Measurements from ENCODE around the gene FBXO15. TPM values are rescaled to one million over a fixed set of nuclear protein-coding genes. Genes with fewer than 3 reads are reported as not detected.

Gene FBXO15
- total RNA-seq, 1 experiment from 2014 or later, result 0.39 TPM

DNA sequence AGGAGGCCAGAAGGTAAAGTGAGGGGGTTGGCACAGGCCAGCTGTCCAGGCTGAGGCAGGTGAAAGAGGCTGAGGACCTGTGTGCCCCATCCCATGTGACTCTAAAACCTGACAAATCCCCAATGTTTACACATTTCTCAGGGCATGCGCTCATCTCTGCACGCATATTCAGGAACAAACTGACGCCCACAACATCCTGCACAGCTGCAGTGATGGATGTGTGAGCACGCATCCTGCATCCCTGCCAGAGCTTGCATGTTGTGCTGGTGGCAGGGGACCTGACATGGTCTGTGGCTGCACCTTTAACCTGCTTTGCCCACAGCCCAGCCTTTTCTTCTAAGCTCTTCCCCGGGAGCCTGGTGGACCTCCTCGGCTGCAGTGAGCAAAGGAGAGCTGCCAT, 83.1 kb downstream of the FBXO15 start:
- Histone ChIP-seq H3K56ac (ENCODE audit: insufficient read length, low read depth, low read length) (no peak overlapping the region), H3T11ph (ENCODE audit: low read length) (no peak overlapping the region), H3K27ac (ENCODE audit: insufficient read length, low read depth, low read length) (no peak overlapping the region), H3K27me3 (ENCODE audit: insufficient read depth, low read length) (no peaks in the 10 kb centered on the region), H4K20me1 (ENCODE audit: control insufficient read depth, insufficient read depth, insufficient read length) (no peaks in the 10 kb centered on the region), H3K4ac (ENCODE audit: low read depth, low read length) (no peak overlapping the region), H3K4me1 (ENCODE audit: insufficient read depth, low read length) (peaks cover 3% of the 10 kb centered on the region; the same call in 1 of the 2 replicates), H3K9me3 (ENCODE audit: control insufficient read depth, low read depth, low read length) (no peaks in the 10 kb centered on the region), H2BK5ac (ENCODE audit: insufficient read length, low read length) (no peak overlapping the region), H2AFZ (ENCODE audit: low read length) (no peak overlapping the region), H3K9ac (ENCODE audit: extremely low read depth, insufficient read length, low read length) (no peak overlapping the region), H4K91ac (ENCODE audit: insufficient read length, low read depth, low read length) (no peak overlapping the region), H2BK120ac (ENCODE audit: low read depth, low read length, poor library complexity, severe bottlenecking) (no peak overlapping the region), H3K79me2 (ENCODE audit: insufficient read depth, low read length) (no peaks in the 10 kb centered on the region), H3K14ac (ENCODE audit: insufficient read depth, low read length) (no peak overlapping the region), H3K23me2 (ENCODE audit: insufficient read length, low read depth, low read length, poor library complexity, severe bottlenecking) (no peaks in the 10 kb centered on the region), H4K5ac (ENCODE audit: insufficient read length, low read depth, low read length) (no peak overlapping the region), H2AK5ac (ENCODE audit: insufficient read length, low read length) (no peak overlapping the region), H2BK12ac (ENCODE audit: insufficient read length, low read depth, low read length) (no peak overlapping the region), H3K18ac (ENCODE audit: insufficient read length, low read depth, low read length) (no peak overlapping the region), H3K79me1 (ENCODE audit: insufficient read depth, low read depth, low read length, poor library complexity, severe bottlenecking) (no peaks in the 10 kb centered on the region), H3K23ac (ENCODE audit: insufficient read length, low read depth, low read length) (no peak overlapping the region), H2BK20ac (ENCODE audit: low read depth, low read length, poor library complexity, severe bottlenecking) (no peak overlapping the region), H4K8ac (replicated peaks; ENCODE audit: insufficient read length, low read depth, low read length) (no peak overlapping the region), H2BK15ac (ENCODE audit: low read depth, low read length) (no peak overlapping the region), H3K4me2 (ENCODE audit: insufficient read depth, insufficient read length, low read length) (no peak overlapping the region)
- DNase-seq, result no peak
- no CpG with 5 or more reads among the region's 6 CpGs for WGBS (ENCODE audit: extremely low coverage, insufficient read length, low lambda C conversion rate)
- no peak overlapping the region for H3K4me3 Mint-ChIP-seq
- H3K4me1 Mint-ChIP-seq, result peaks cover 12% of the 10 kb centered on the region in 2 experiments
- H3K27ac Mint-ChIP-seq, result no peak overlapping the region; a peak in 1 of 7 replicates
- TF ChIP-seq, protein P1, sequence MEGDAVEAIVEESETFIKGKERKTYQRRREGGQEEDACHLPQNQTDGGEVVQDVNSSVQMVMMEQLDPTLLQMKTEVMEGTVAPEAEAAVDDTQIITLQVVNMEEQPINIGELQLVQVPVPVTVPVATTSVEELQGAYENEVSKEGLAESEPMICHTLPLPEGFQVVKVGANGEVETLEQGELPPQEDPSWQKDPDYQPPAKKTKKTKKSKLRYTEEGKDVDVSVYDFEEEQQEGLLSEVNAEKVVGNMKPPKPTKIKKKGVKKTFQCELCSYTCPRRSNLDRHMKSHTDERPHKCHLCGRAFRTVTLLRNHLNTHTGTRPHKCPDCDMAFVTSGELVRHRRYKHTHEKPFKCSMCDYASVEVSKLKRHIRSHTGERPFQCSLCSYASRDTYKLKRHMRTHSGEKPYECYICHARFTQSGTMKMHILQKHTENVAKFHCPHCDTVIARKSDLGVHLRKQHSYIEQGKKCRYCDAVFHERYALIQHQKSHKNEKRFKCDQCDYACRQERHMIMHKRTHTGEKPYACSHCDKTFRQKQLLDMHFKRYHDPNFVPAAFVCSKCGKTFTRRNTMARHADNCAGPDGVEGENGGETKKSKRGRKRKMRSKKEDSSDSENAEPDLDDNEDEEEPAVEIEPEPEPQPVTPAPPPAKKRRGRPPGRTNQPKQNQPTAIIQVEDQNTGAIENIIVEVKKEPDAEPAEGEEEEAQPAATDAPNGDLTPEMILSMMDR (conservative IDR thresholded peaks at IDR 0.05), result no peak
- H3K27me3 Mint-ChIP-seq (ENCODE audit: low read depth), result no peaks in the 10 kb centered on the region
- H3K9me3 Mint-ChIP-seq, result no peaks in the 10 kb centered on the region
- H3K36me3 Mint-ChIP-seq (ENCODE audit: insufficient read depth in 1 of 3, low read depth in 3 of 3), result no peaks in the 10 kb centered on the region

All from H9 (cell line).